GM12878 (cell line): Measurements from ENCODE around the gene JDP2.

Experiments
- CHD1 ChIP-seq: IDR thresholded peaks from 2 replicates; pipeline ENCODE4 v1.6.1; 2012; ENCODE audit warnings: low read depth, low read length, improper control_type of control experiment
- CTCF ChIP-seq, 3 experiments: IDR thresholded peaks in 2 of 3; conservative IDR thresholded peaks in 1 of 3; 2 replicates each; pipeline ENCODE4 v1.5.1; 2011; ENCODE audit warnings: low read depth in 3 of 3, low read length in 3 of 3, mild to moderate bottlenecking in 3 of 3, control low read depth in 2 of 3, moderate library complexity in 2 of 3, inconsistent platforms in 1 of 3, mixed read lengths in 1 of 3; ENCODE audit not compliant: control insufficient read depth in 2 of 3, insufficient read depth in 1 of 3; ENCODE audit errors: extremely low read depth in 1 of 3
- EZH2 ChIP-seq: IDR thresholded peaks from 2 replicates; pipeline ENCODE4 v1.6.1; 2012; ENCODE audit warnings: low read depth, mild to moderate bottlenecking, control low read depth, inconsistent platforms, low read length, borderline replicate concordance; ENCODE audit not compliant: control insufficient read depth
- POLR2A ChIP-seq: IDR thresholded peaks from 2 replicates; pipeline ENCODE4 v1.6.1; 2011; ENCODE audit warnings: low read depth, mild to moderate bottlenecking, low read length
- PRDM15 ChIP-seq: fragments of 450-650 bp; formaldehyde crosslinking; IDR thresholded peaks from 2 replicates; pipeline ENCODE4 v1.4.0; 2020; ENCODE audit warnings: mild to moderate bottlenecking, moderate library complexity

- TF ChIP-seq CHD1 (no peak), CTCF (IDR thresholded peaks at IDR 0.05 in 2 of 3, conservative IDR thresholded peaks at IDR 0.05 in 1 of 3; ENCODE audit: control insufficient read depth in 2 of 3, extremely low read depth in 1 of 3, insufficient read depth in 1 of 3, low read depth in 3 of 3, low read length in 3 of 3) (no peak), EZH2 (no peak), PRDM15 (CRISPR knock-in tag) (no peak), POLR2A (no peak)
These were observed 65.2 kb downstream of the JDP2 start for GRCh38 chr14:75492832-75493591.
